Left lung (tissue), 10 donors: ENCODE measurements around the gene TSPAN14. TPM values are rescaled to one million over a fixed set of nuclear protein-coding genes. Genes with fewer than 3 reads are reported as not detected.
A peak's percentile ranks its signal among the peaks of the same experiment; 100 is the strongest.

Source experiments
- ATAC-seq: fragments of 200-7000 bp; cut with Tn5 transposase; one replicate; pipeline ENCODE4 v1.9.1; 2020; ENCODE audit warnings: moderate library complexity
- DNase-seq, 4 donors: peaks; one replicate each; pipeline ENCODE4 v3.0.0-alpha.2; 2013 to 2020
- H3K27ac ChIP-seq, 2 donors: fragments of 200-600 bp; sonication (generic) in 1 of 2; one replicate each; pipeline versions ENCODE4 v1.5.0 to v1.8.0; 2020 to 2021
- H3K27me3 ChIP-seq, 2 donors: fragments of 200-600 bp; sonication (generic) in 1 of 2; one replicate each; pipeline versions ENCODE4 v1.5.0 to v1.8.0; 2020 to 2021
- H3K36me3 ChIP-seq, 2 donors: fragments of 200-600 bp; sonication (generic) in 1 of 2; one replicate each; pipeline versions ENCODE4 v1.5.0 to v1.8.0; 2020 to 2021
- H3K4me1 ChIP-seq, 2 donors: fragments of 200-600 bp; one replicate each; pipeline ENCODE4 v1.8.0; 2021
- H3K4me3 ChIP-seq, 2 donors: fragments of 200-600 bp; sonication (generic) in 1 of 2; one replicate each; pipeline versions ENCODE4 v1.5.0 to v1.8.0; 2020 to 2021; ENCODE audit warnings: mild to moderate bottlenecking in 1 of 2
- H3K9me3 ChIP-seq, 2 donors: fragments of 200-600 bp; sonication (generic) in 1 of 2; one replicate each; pipeline versions ENCODE4 v1.5.0 to v1.8.0; 2020 to 2021
- CTCF ChIP-seq, 2 donors: fragments of 200-600 bp; sonication (generic) in 1 of 2; IDR thresholded peaks; one replicate each; pipeline versions ENCODE4 v1.5.0 to v1.8.0; 2021; ENCODE audit warnings: antibody characterized with exemption in 2 of 2
- intact Hi-C, 2 donors: fragments of 100-400 bp; cut with DNase I; formaldehyde crosslinking; loops; one replicate each; pipeline versions ENCODE4 v1.11.2 to v1.14.2; 2022
- polyA plus RNA-seq, 6 donors: library from polyadenylated mRNA; unstranded; fragments of 120-200 nt; gene quantifications; one replicate each; pipeline ENCODE4 v1.2.1, GENCODE V29; 2013; ENCODE audit not compliant: insufficient read length in 6 of 6
- total RNA-seq, 2 donors: library from RNA; stranded (reverse); fragmentation: NEBNext Ultra II Directional; extraction: Animal tissue kit (Norgen Biotek cat#: 25700); gene quantifications; one replicate each; pipeline ENCODE4 v1.2.1, GENCODE V29; 2021
- donor health status: DM: no; HTN: yes; CAD: no.
- donor health status: DM: no; HTN: no; CAD: no.

The TSPAN14 gene
- total and polyA plus RNA-seq, 8 donors = 76.4 to 158 (median 85.9) TPM

- intact Hi-C loops = no loop called here
- Histone ChIP-seq H3K27ac (peak overlapping the region; percentile 86 to 90), H3K27me3 (no peaks in the 10 kb centered on the region), H3K36me3 (peaks cover 0 to 12% of the 10 kb centered on the region in 2 donors), H3K4me3 (no peak overlapping the region), H3K9me3 (no peaks in the 10 kb centered on the region), H3K4me1 (peaks cover 69 to 100% of the 10 kb centered on the region in 2 donors)
- no peak for ATAC-seq
- no peak for DNase-seq
- no peak for TF ChIP-seq CTCF (IDR thresholded peaks at IDR 0.05)
Observed at GRCh38 chr10:80498078-80498832, 44.1 kb downstream of the TSPAN14 start.

GRCh38 chr10:80498833-80499741, 45.0 kb downstream of the TSPAN14 start:
- intact Hi-C loops = no loop called here

GRCh38 chr10:80500572-80501380, 46.7 kb downstream of the TSPAN14 start:
- peak in 1 of 4 donors; percentile 36 for DNase-seq
- Histone ChIP-seq H3K9me3 (no peaks in the 10 kb centered on the region), H3K27ac (peak overlapping the region; percentile 86 to 90), H3K27me3 (no peaks in the 10 kb centered on the region), H3K4me3 (no peak overlapping the region), H3K36me3 (peaks cover 0 to 2% of the 10 kb centered on the region in 2 donors), H3K4me1 (peaks cover 70 to 100% of the 10 kb centered on the region in 2 donors)
- ATAC-seq = no peak
- intact Hi-C loops = no loop called here
- TF ChIP-seq CTCF (IDR thresholded peaks at IDR 0.05) = no peak

More at GRCh38 chr10:80498833-80499741, 45.0 kb downstream of the TSPAN14 start:
- H3K4me1 ChIP-seq = peaks cover 62 to 100% of the 10 kb centered on the region in 2 donors
- H3K36me3 ChIP-seq = peaks cover 0 to 11% of the 10 kb centered on the region in 2 donors
- no peaks in the 10 kb centered on the region for H3K27me3 ChIP-seq
- peak overlapping the region in 1 of 2 donors; percentile 8 for H3K4me3 ChIP-seq
- ATAC-seq (peak; percentile 89), DNase-seq (peak; percentile 72 to 95 (median 93))
- peak in 1 of 2 donors; percentile 11 for TF ChIP-seq CTCF (IDR thresholded peaks at IDR 0.05)
- H3K27ac ChIP-seq = peak overlapping the region; percentile 86 to 90
- H3K9me3 ChIP-seq = no peaks in the 10 kb centered on the region

- H3K4me3 ChIP-seq = no peak overlapping the region
- peaks cover 68 to 100% of the 10 kb centered on the region in 2 donors for H3K4me1 ChIP-seq
- no peak for ATAC-seq
- H3K27ac ChIP-seq = peak overlapping the region; percentile 86 to 90
- no peaks in the 10 kb centered on the region for H3K27me3 ChIP-seq
- no peaks in the 10 kb centered on the region for H3K9me3 ChIP-seq
- peaks cover 0 to 5% of the 10 kb centered on the region in 2 donors for H3K36me3 ChIP-seq
- intact Hi-C loops = no loop called here
- no peak for TF ChIP-seq CTCF (IDR thresholded peaks at IDR 0.05)
- peak in 1 of 4 donors; percentile 31 for DNase-seq
Observed at GRCh38 chr10:80501381-80501912, 47.3 kb downstream of the TSPAN14 start.
